HepG2 (cell line): ENCODE data around the gene ZDHHC7. TPM values are rescaled to one million over a fixed set of nuclear protein-coding genes. Genes with fewer than 3 reads are reported as not detected.

Source experiments
- ATAC-seq: fragments of 200-7000 bp; cut with Tn5 transposase; 3 replicates; pipeline ENCODE4 v1.9.1; 2020; ENCODE audit warnings: mild to moderate bottlenecking, moderate library complexity
- BruUV-seq: library from RNA; stranded (reverse); fragments of 400-500 nt; replicated peaks from 2 replicates; lab custom pipeline; 2021; lab: Mats Ljungman, UMichigan
- CTCF ChIA-PET: fragments of 300-600 bp; formaldehyde crosslinking; extraction: SDS; loops from one replicate; lab custom pipeline; 2021; ENCODE audit warnings: low total read pairs, inconsistent platforms, low intra/inter-chr PET ratio; lab: Yijun Ruan, JAX
- POLR2A ChIA-PET: fragments of 350-600 bp; sonication (Branson Sonifier 250); formaldehyde crosslinking; loops from one replicate; lab custom pipeline; 2020; ENCODE audit warnings: antibody characterized with exemption, inconsistent platforms; lab: Yijun Ruan, JAX
- DNase-seq: peaks from one replicate; pipeline ENCODE4 v3.0.0-alpha.2; 2015; ENCODE audit warnings: low spot score
- FAIRE-seq: peaks from 3 replicates; lab custom pipeline; 2011; peaks lifted over from hg19 to GRCh38; lab: Jason Lieb, UNC
- H2AFZ ChIP-seq: one replicate; pipeline ENCODE4 v1.6.1; 2011; ENCODE audit warnings: low read length, inconsistent platforms
- H3K27ac ChIP-seq: fragments of 300-600 bp; 3 replicates; pipeline ENCODE4 v1.8.0; 2011; ENCODE audit warnings: mixed run types, mild to moderate bottlenecking, mixed read lengths, low read length, inconsistent platforms; ENCODE audit not compliant: insufficient read depth; ENCODE audit errors: extremely low read length
- H3K27me3 ChIP-seq, 2 experiments: fragments of 200-600 bp in 1 of 2; 2 replicates in 1 of 2; 3 replicates in 1 of 2; pipeline versions ENCODE4 v1.6.0 to v1.8.0; 2011; ENCODE audit warnings: low read length in 2 of 2, mild to moderate bottlenecking in 2 of 2, moderate library complexity in 2 of 2, inconsistent platforms in 1 of 2; ENCODE audit not compliant: insufficient read depth in 2 of 2, control insufficient read depth in 1 of 2
- H3K36me3 ChIP-seq, 2 experiments: fragments of 200-600 bp in 1 of 2; replicated peaks in 1 of 2; 2 replicates in 1 of 2; 3 replicates in 1 of 2; pipeline versions ENCODE4 v1.5.1 to v1.8.0; 2011; ENCODE audit warnings: low read length in 2 of 2, inconsistent platforms in 1 of 2; ENCODE audit not compliant: insufficient read depth in 2 of 2, control insufficient read depth in 1 of 2
- H3K4me1 ChIP-seq: 2 replicates; pipeline ENCODE4 v1.5.1; 2012; ENCODE audit warnings: low read length, inconsistent platforms; ENCODE audit not compliant: insufficient read depth
- H3K4me2 ChIP-seq: 2 replicates; pipeline ENCODE4 v1.6.0; 2011; ENCODE audit warnings: low read depth, low read length, inconsistent platforms
- H3K4me3 ChIP-seq, 3 experiments: fragments of 200-600 bp in 1 of 3; sonication (generic), shearing (Covaris generic) in 1 of 3; replicated peaks in 1 of 3; 2 replicates each; pipeline ENCODE4 v1.5.1; 2011 to 2016; ENCODE audit warnings: low read length in 3 of 3, inconsistent platforms in 2 of 3, low read depth in 2 of 3, mild to moderate bottlenecking in 2 of 3, control low read depth in 1 of 3, mixed read lengths in 1 of 3; ENCODE audit not compliant: insufficient read depth in 1 of 3
- H3K79me2 ChIP-seq: one replicate; pipeline ENCODE4 v1.6.1; 2011; ENCODE audit warnings: low read length, inconsistent platforms; ENCODE audit not compliant: insufficient read depth
- H3K9ac ChIP-seq: 2 replicates; pipeline ENCODE4 v1.6.0; 2011; ENCODE audit warnings: mild to moderate bottlenecking, low read depth, low read length, inconsistent platforms; ENCODE audit not compliant: insufficient read depth
- H3K9me3 ChIP-seq: 2 replicates; pipeline ENCODE4 v1.5.1; 2012; ENCODE audit warnings: mild to moderate bottlenecking, low read length
- H4K20me1 ChIP-seq: 2 replicates; pipeline ENCODE4 v1.6.0; 2011; ENCODE audit warnings: inconsistent platforms, mild to moderate bottlenecking, low read length, moderate library complexity; ENCODE audit not compliant: insufficient read depth
- CENPBD1 ChIP-seq: sonication (generic); formaldehyde crosslinking; IDR thresholded peaks from 2 replicates; pipeline ENCODE4 v1.8.0; 2022; ENCODE audit warnings: missing genetic modification reagents, low read depth, mild to moderate bottlenecking, borderline replicate concordance
- ELF4 ChIP-seq: sonication (generic); formaldehyde crosslinking; IDR thresholded peaks from 2 replicates; pipeline ENCODE4 v1.5.0; 2020; ENCODE audit warnings: missing genetic modification reagents, mild to moderate bottlenecking, moderate library complexity, borderline replicate concordance
- FLYWCH1 ChIP-seq: sonication (generic); formaldehyde crosslinking; IDR thresholded peaks from 2 replicates; pipeline ENCODE4 v1.8.1; 2023; ENCODE audit warnings: mild to moderate bottlenecking, missing genetic modification reagents
- NBN ChIP-seq: fragments of 450-650 bp; conservative IDR thresholded peaks from 2 replicates; pipeline ENCODE4 v1.6.1; 2017
- PBX2 ChIP-seq: IDR thresholded peaks from 2 replicates; pipeline ENCODE4 v1.6.1; 2016; ENCODE audit warnings: control low read depth
- THAP11 ChIP-seq: IDR thresholded peaks from 2 replicates; pipeline ENCODE4 v1.6.1; 2016; ENCODE audit warnings: missing biosample characterization, missing genetic modification reagents
- ZBTB8A ChIP-seq: sonication (generic); formaldehyde crosslinking; IDR thresholded peaks from 2 replicates; pipeline ENCODE4 v1.4.0; 2020; ENCODE audit warnings: mild to moderate bottlenecking, low read depth, missing genetic modification reagents, borderline replicate concordance
- ZNF660 ChIP-seq: sonication (generic); formaldehyde crosslinking; IDR thresholded peaks from 2 replicates; pipeline ENCODE4 v1.5.1; 2020; ENCODE audit warnings: mild to moderate bottlenecking, low read depth, missing genetic modification reagents, borderline replicate concordance
- ZNF703 ChIP-seq: sonication (generic); formaldehyde crosslinking; IDR thresholded peaks from 2 replicates; pipeline ENCODE4 v1.5.1; 2020; ENCODE audit warnings: missing genetic modification reagents, mild to moderate bottlenecking, moderate library complexity, borderline replicate concordance
- WGBS: methylation state at CpG from one replicate; pipeline ENCODE4 v1.1.6; 2017; ENCODE audit warnings: low lambda C conversion rate; 5-methylcytosine and 5-hydroxymethylcytosine counted together
- in situ Hi-C: cut with HindIII; loops from 2 replicates; pipeline ENCODE4 v1.10.0; 2017; ENCODE audit warnings: low pct_unique_long_range_greater_than_20kb; ENCODE audit not compliant: extremely low pct_ligation_motif_present
- intact Hi-C: fragments of 100-400 bp; cut with micrococcal nuclease; formaldehyde crosslinking; loops from one replicate; pipeline ENCODE4 v1.10.0; 2022; ENCODE audit not compliant: unreplicated experiment
- polyA plus RNA-seq, 8 experiments: library from polyadenylated mRNA; depleted of rRNA in 3 of 8; stranded (reverse) in 7 of 8; unstranded in 1 of 8; fragments of >200 nt; fragmentation: Illumina TruSeq in 4 of 8; extraction: Trizol in 4 of 8; gene quantifications; 2 replicates each; pipeline versions ENCODE4 v1.2.1 to v1.2.3, GENCODE V29; 2011 to 2016; ENCODE audit warnings: low read depth in 4 of 8, missing spikeins in 1 of 8, mixed read lengths in 1 of 8; ENCODE audit not compliant: insufficient read depth in 1 of 8
- total RNA-seq, 5 experiments: library from RNA; depleted of rRNA; stranded (reverse); fragments of >200 nt; fragmentation: Illumina TruSeq; extraction: Trizol; gene quantifications; 2 replicates each; pipeline ENCODE4 v1.2.3, GENCODE V29; 2016; ENCODE audit warnings: low read depth in 1 of 5
- TF ChIP-seq, protein P1 (sequence below): sonication (generic); formaldehyde crosslinking; IDR thresholded peaks from 2 replicates; pipeline ENCODE4 v1.4.0; 2020; ENCODE audit warnings: missing genetic modification reagents
- TF ChIP-seq, protein P2 (sequence below): sonication (generic); formaldehyde crosslinking; IDR thresholded peaks from 2 replicates; pipeline ENCODE4 v1.4.0; 2020; ENCODE audit warnings: mild to moderate bottlenecking, low read depth, missing genetic modification reagents

Gene ZDHHC7
- total and polyA plus RNA-seq, 2 of the 13 experiments (the other 11 are each of a cell fraction or from before 2014, with no cell fraction given): 46.8 to 67.6 TPM

DNA sequence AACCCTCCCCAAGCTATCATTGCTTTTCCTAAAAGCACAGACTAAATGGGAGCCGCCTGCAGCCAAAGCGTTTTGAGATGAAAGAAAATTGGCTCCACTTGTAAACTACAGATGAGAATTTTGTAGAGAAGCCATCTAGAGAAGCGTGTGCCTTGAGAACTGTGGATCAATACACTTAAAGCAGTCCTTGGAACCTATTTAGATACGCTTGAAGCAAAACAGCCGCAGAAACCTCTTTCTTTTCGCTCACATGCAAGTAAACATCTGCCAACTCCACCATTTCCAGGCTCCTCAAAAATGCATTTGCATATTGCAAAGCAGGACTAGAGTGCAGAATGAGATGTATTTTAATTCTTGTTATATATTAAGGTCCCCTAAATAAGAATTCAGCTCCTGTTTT is 29.4 kb upstream of the ZDHHC7 start:
- Histone ChIP-seq H2AFZ (no peak overlapping the region), H3K4me2 (no peak overlapping the region), H3K9me3 (no peaks in the 10 kb centered on the region), H3K27ac (no peak overlapping the region), H3K27me3 (peaks cover 1 to 28% of the 10 kb centered on the region in 2 experiments; a peak in 3 of 5 replicates), H4K20me1 (no peaks in the 10 kb centered on the region), H3K9ac (no peak overlapping the region), H3K4me3 (no peak overlapping the region), H3K79me2 (no peaks in the 10 kb centered on the region), H3K4me1 (no peaks in the 10 kb centered on the region), H3K36me3 (no peaks in the 10 kb centered on the region)
- in situ Hi-C loops (no loop called here), intact Hi-C loops (no loop called here)
- BruUV-seq: no TSS peak
- WGBS: 60% methylated on average over 6 of the region's 6 CpGs
- ATAC-seq (no peak), FAIRE-seq (no peak), DNase-seq (no peak)
- CTCF ChIA-PET: no interaction called here
- TF ChIP-seq, protein P1, sequence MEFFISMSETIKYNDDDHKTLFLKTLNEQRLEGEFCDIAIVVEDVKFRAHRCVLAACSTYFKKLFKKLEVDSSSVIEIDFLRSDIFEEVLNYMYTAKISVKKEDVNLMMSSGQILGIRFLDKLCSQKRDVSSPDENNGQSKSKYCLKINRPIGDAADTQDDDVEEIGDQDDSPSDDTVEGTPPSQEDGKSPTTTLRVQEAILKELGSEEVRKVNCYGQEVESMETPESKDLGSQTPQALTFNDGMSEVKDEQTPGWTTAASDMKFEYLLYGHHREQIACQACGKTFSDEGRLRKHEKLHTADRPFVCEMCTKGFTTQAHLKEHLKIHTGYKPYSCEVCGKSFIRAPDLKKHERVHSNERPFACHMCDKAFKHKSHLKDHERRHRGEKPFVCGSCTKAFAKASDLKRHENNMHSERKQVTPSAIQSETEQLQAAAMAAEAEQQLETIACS (CRISPR knock-in tag): no peak
- no peak for TF ChIP-seq THAP11 (CRISPR knock-in tag)
- TF ChIP-seq CENPBD1 (CRISPR knock-in tag): no peak
- TF ChIP-seq, protein P2, sequence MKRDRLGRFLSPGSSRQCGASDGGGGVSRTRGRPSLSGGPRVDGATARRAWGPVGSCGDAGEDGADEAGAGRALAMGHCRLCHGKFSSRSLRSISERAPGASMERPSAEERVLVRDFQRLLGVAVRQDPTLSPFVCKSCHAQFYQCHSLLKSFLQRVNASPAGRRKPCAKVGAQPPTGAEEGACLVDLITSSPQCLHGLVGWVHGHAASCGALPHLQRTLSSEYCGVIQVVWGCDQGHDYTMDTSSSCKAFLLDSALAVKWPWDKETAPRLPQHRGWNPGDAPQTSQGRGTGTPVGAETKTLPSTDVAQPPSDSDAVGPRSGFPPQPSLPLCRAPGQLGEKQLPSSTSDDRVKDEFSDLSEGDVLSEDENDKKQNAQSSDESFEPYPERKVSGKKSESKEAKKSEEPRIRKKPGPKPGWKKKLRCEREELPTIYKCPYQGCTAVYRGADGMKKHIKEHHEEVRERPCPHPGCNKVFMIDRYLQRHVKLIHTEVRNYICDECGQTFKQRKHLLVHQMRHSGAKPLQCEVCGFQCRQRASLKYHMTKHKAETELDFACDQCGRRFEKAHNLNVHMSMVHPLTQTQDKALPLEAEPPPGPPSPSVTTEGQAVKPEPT: no peak
- no peak for TF ChIP-seq NBN
- no peak for TF ChIP-seq ZNF703
- TF ChIP-seq ELF4 (CRISPR knock-in tag): no peak
- TF ChIP-seq ZBTB8A (CRISPR knock-in tag): no peak
- no peak for TF ChIP-seq FLYWCH1
- no peak for TF ChIP-seq ZNF660 (CRISPR knock-in tag)
- no peak for TF ChIP-seq PBX2 (CRISPR knock-in tag)
- POLR2A ChIA-PET: no interaction called here
